Neural cell (in vitro differentiated cells): Measurements from ENCODE around the gene SLC39A13. TPM values are rescaled to one million over a fixed set of nuclear protein-coding genes. Genes with fewer than 3 reads are reported as not detected.

Source experiments
- H2AFZ ChIP-seq: fragments of 200-600, 300-800 bp; sonication (generic), shearing (Covaris generic); 2 replicates; pipeline ENCODE4 v1.6.0; 2014; ENCODE audit warnings: low read depth, mild to moderate bottlenecking, antibody characterized with exemption, low read length, moderate library complexity
- H3F3A ChIP-seq: fragments of 200-600 bp; shearing (Covaris generic); 2 replicates; pipeline ENCODE4 v1.6.1; 2016; ENCODE audit warnings: mild to moderate bottlenecking, moderate library complexity, mixed read lengths, antibody characterized with exemption, low read length; ENCODE audit not compliant: insufficient read depth, poor library complexity, severe bottlenecking
- H3K27ac ChIP-seq: fragments of 200-600, 300-800 bp; sonication (generic), shearing (Covaris generic); 2 replicates; pipeline ENCODE4 v1.5.1; 2014; ENCODE audit warnings: mild to moderate bottlenecking, low read length, moderate library complexity
- H3K27me3 ChIP-seq: fragments of 300-800, 200-600 bp; sonication (generic), shearing (Covaris generic); 2 replicates; pipeline ENCODE4 v1.6.0; 2014; ENCODE audit warnings: mild to moderate bottlenecking, low read depth, low read length, moderate library complexity; ENCODE audit not compliant: insufficient read depth
- H3K36me3 ChIP-seq: fragments of 300-800, 200-600 bp; sonication (generic), shearing (Covaris generic); 2 replicates; pipeline ENCODE4 v1.5.1; 2014; ENCODE audit warnings: mild to moderate bottlenecking, antibody characterized with exemption, low read length, moderate library complexity; ENCODE audit not compliant: insufficient read depth
- H3K4me2 ChIP-seq: fragments of 300-800, 200-600 bp; sonication (generic), shearing (Covaris generic); 2 replicates; pipeline ENCODE4 v1.6.0; 2014; ENCODE audit warnings: mild to moderate bottlenecking, low read length
- H3K4me3 ChIP-seq: fragments of 300-800, 200-600 bp; sonication (generic), shearing (Covaris generic); 2 replicates; pipeline ENCODE4 v1.5.1; 2014; ENCODE audit warnings: mild to moderate bottlenecking, low read length, moderate library complexity
- H3K79me2 ChIP-seq: fragments of 200-600 bp; shearing (Covaris generic); replicated peaks from 2 replicates; pipeline ENCODE4 v1.6.0; 2014; ENCODE audit warnings: mild to moderate bottlenecking, low read length, moderate library complexity; ENCODE audit not compliant: insufficient read depth
- H3K9ac ChIP-seq: fragments of 300-800, 200-600 bp; sonication (generic), shearing (Covaris generic); 2 replicates; pipeline ENCODE4 v1.6.1; 2016; ENCODE audit warnings: mild to moderate bottlenecking, low read length, mixed read lengths
- H3K9me2 ChIP-seq: fragments of 200-600 bp; shearing (Covaris generic); 2 replicates; pipeline ENCODE4 v1.6.1; 2016; ENCODE audit warnings: mild to moderate bottlenecking, low read length, mixed read lengths; ENCODE audit not compliant: insufficient read depth
- H3K9me3 ChIP-seq: fragments of 200-600, 300-800 bp; sonication (generic), shearing (Covaris generic); 2 replicates; pipeline ENCODE4 v1.6.1; 2016; ENCODE audit warnings: mild to moderate bottlenecking, mixed run types, low read length, moderate library complexity, mixed read lengths
- H4K20me1 ChIP-seq: fragments of 200-600 bp; shearing (Covaris generic); 2 replicates; pipeline ENCODE4 v1.6.1; 2016; ENCODE audit warnings: mild to moderate bottlenecking, mixed run types; ENCODE audit not compliant: insufficient read depth
- EP300 ChIP-seq: fragments of 450-650 bp; conservative IDR thresholded peaks from 2 replicates; pipeline ENCODE4 v1.6.1; 2014; ENCODE audit warnings: antibody characterized with exemption, mild to moderate bottlenecking, moderate library complexity; ENCODE audit not compliant: poor library complexity, severe bottlenecking
- EZH2 ChIP-seq: fragments of 200-600, 300-800 bp; shearing (Covaris generic), sonication (generic); IDR thresholded peaks from 2 replicates; pipeline ENCODE4 v1.6.1; 2014; ENCODE audit warnings: antibody characterized with exemption, low read length, borderline replicate concordance, mild to moderate bottlenecking; ENCODE audit not compliant: insufficient read depth, poor library complexity, severe bottlenecking
- MXI1 ChIP-seq: fragments of 450-650 bp; conservative IDR thresholded peaks from 2 replicates; pipeline ENCODE4 v1.6.1; 2014; ENCODE audit warnings: antibody characterized with exemption, mild to moderate bottlenecking; ENCODE audit not compliant: poor library complexity, severe bottlenecking
- POLR2AphosphoS5 ChIP-seq: IDR thresholded peaks from 2 replicates; pipeline ENCODE4 v1.6.1; 2012
- RAD21 ChIP-seq: fragments of 450-650 bp; conservative IDR thresholded peaks from 2 replicates; pipeline ENCODE4 v1.6.1; 2014; ENCODE audit warnings: antibody characterized with exemption, mild to moderate bottlenecking, moderate library complexity
- SMC3 ChIP-seq: fragments of 450-650 bp; conservative IDR thresholded peaks from 2 replicates; pipeline ENCODE4 v1.6.1; 2014; ENCODE audit warnings: antibody characterized with exemption, mild to moderate bottlenecking, moderate library complexity; ENCODE audit not compliant: poor library complexity
- TAF1 ChIP-seq: IDR thresholded peaks from 2 replicates; pipeline ENCODE4 v1.6.1; 2012; ENCODE audit warnings: low read depth
- polyA plus RNA-seq: library from polyadenylated mRNA; depleted of rRNA; stranded (reverse); fragments of >200 nt; gene quantifications from 2 replicates; pipeline ENCODE4 v1.2.3, GENCODE V29; 2014
- TF ChIP-seq, protein P1 (sequence below): fragments of 450-650 bp; IDR thresholded peaks from 2 replicates; pipeline ENCODE4 v1.5.1; 2014; ENCODE audit warnings: antibody characterized with exemption, mild to moderate bottlenecking, moderate library complexity; ENCODE audit not compliant: poor library complexity, severe bottlenecking
- TF ChIP-seq, protein P2 (sequence below): IDR thresholded peaks from 2 replicates; pipeline ENCODE4 v1.6.1; 2012; ENCODE audit warnings: borderline replicate concordance

The SLC39A13 gene
- polyA plus RNA-seq, 1 donor from 2014 or later = 48.0 TPM

GRCh38 chr11:47396049-47396320, 12.4 kb upstream of the SLC39A13 start:
- no peaks in the 10 kb centered on the region for H3K27me3 ChIP-seq
- H3K9me2 ChIP-seq = no peaks in the 10 kb centered on the region
- no peaks in the 10 kb centered on the region for H3K79me2 ChIP-seq
- no peak overlapping the region for H3K9ac ChIP-seq
- H4K20me1 ChIP-seq = no peaks in the 10 kb centered on the region
- no peak overlapping the region for H3K27ac ChIP-seq
- no peaks in the 10 kb centered on the region for H3K36me3 ChIP-seq
- TF ChIP-seq POLR2AphosphoS5 = no peak
- TF ChIP-seq, protein P1, sequence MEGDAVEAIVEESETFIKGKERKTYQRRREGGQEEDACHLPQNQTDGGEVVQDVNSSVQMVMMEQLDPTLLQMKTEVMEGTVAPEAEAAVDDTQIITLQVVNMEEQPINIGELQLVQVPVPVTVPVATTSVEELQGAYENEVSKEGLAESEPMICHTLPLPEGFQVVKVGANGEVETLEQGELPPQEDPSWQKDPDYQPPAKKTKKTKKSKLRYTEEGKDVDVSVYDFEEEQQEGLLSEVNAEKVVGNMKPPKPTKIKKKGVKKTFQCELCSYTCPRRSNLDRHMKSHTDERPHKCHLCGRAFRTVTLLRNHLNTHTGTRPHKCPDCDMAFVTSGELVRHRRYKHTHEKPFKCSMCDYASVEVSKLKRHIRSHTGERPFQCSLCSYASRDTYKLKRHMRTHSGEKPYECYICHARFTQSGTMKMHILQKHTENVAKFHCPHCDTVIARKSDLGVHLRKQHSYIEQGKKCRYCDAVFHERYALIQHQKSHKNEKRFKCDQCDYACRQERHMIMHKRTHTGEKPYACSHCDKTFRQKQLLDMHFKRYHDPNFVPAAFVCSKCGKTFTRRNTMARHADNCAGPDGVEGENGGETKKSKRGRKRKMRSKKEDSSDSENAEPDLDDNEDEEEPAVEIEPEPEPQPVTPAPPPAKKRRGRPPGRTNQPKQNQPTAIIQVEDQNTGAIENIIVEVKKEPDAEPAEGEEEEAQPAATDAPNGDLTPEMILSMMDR = no peak
- TF ChIP-seq EP300 = no peak
- no peak for TF ChIP-seq RAD21
- TF ChIP-seq SMC3 = no peak
- TF ChIP-seq, protein P2, sequence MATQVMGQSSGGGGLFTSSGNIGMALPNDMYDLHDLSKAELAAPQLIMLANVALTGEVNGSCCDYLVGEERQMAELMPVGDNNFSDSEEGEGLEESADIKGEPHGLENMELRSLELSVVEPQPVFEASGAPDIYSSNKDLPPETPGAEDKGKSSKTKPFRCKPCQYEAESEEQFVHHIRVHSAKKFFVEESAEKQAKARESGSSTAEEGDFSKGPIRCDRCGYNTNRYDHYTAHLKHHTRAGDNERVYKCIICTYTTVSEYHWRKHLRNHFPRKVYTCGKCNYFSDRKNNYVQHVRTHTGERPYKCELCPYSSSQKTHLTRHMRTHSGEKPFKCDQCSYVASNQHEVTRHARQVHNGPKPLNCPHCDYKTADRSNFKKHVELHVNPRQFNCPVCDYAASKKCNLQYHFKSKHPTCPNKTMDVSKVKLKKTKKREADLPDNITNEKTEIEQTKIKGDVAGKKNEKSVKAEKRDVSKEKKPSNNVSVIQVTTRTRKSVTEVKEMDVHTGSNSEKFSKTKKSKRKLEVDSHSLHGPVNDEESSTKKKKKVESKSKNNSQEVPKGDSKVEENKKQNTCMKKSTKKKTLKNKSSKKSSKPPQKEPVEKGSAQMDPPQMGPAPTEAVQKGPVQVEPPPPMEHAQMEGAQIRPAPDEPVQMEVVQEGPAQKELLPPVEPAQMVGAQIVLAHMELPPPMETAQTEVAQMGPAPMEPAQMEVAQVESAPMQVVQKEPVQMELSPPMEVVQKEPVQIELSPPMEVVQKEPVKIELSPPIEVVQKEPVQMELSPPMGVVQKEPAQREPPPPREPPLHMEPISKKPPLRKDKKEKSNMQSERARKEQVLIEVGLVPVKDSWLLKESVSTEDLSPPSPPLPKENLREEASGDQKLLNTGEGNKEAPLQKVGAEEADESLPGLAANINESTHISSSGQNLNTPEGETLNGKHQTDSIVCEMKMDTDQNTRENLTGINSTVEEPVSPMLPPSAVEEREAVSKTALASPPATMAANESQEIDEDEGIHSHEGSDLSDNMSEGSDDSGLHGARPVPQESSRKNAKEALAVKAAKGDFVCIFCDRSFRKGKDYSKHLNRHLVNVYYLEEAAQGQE = no peak
- TF ChIP-seq EZH2 = no peak
- no peak for TF ChIP-seq TAF1
- no peak for TF ChIP-seq MXI1
- no peak overlapping the region for H2AFZ ChIP-seq
- H3K4me3 ChIP-seq = no peak overlapping the region
- no peaks in the 10 kb centered on the region for H3K9me3 ChIP-seq
- no peaks in the 10 kb centered on the region for H3F3A ChIP-seq
- H3K4me2 ChIP-seq = no peak overlapping the region

DNA sequence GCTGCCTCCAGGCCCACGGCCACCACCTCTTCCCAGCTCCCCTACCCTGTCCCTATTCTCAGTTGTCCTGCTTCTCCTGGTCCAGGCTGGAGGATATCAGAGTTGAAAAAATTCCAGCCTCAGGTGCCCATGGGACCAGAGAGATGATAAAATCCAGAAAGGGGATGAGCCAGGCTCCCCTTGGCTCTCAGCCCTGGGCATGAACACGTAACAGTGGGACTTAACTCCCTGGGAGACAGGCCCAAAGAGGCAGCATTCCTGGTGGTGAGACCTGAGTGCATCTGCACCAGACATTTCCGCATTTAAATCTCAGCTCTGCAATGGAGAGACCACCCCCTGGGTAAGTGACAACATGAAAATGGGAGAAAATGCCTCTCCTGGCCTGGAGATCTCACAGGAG, 10.4 kb upstream of the SLC39A13 start:
- Histone ChIP-seq H3K4me2 (no peak overlapping the region), H3K4me3 (no peak overlapping the region), H2AFZ (no peak overlapping the region), H3F3A (no peaks in the 10 kb centered on the region), H3K79me2 (no peaks in the 10 kb centered on the region), H3K36me3 (no peaks in the 10 kb centered on the region), H3K9ac (no peak overlapping the region), H4K20me1 (no peaks in the 10 kb centered on the region), H3K9me2 (no peaks in the 10 kb centered on the region), H3K27ac (no peak overlapping the region), H3K9me3 (no peaks in the 10 kb centered on the region), H3K27me3 (no peaks in the 10 kb centered on the region)
- no peak for TF ChIP-seq MXI1

DNA sequence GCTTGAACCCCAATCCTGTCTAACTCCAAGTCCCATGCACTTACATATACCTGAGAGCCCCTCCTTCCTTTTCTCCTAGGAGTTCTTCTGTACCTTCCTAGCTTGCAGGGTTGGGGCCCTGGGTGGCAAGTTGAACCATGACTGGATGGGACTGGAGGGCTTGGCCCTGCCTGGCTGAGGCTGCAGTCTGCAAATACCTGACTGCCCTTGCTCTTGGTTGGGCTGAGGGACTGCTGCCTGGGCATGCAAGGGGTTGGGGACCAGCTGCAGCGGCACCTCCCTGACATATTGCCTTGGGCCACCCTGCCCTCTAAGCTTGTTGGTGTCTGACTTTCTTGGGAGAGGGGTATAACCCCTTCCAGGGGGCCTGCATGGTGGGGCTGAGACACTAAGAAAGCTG, 9.8 kb upstream of the SLC39A13 start:
- Histone ChIP-seq H3F3A (no peaks in the 10 kb centered on the region), H3K27me3 (no peaks in the 10 kb centered on the region), H3K9ac (no peak overlapping the region), H4K20me1 (no peaks in the 10 kb centered on the region), H3K27ac (no peak overlapping the region), H2AFZ (no peak overlapping the region), H3K79me2 (no peaks in the 10 kb centered on the region), H3K9me3 (no peaks in the 10 kb centered on the region), H3K36me3 (no peaks in the 10 kb centered on the region), H3K4me3 (no peak overlapping the region), H3K4me2 (no peak overlapping the region), H3K9me2 (no peaks in the 10 kb centered on the region)
- TF ChIP-seq MXI1 (no peak), RAD21 (no peak), SMC3 (no peak), TAF1 (no peak)
- TF ChIP-seq, protein P2 = no peak
